Gastroesophageal sphincter (tissue), 3 donors: Measurements from ENCODE around the gene TARM1.

Experiments
- CTCF ChIP-seq, 4 experiments: fragments of 200-600 bp in 2 of 4; fragments of 450-650 bp in 2 of 4; sonication (generic) in 1 of 4; IDR thresholded peaks; one replicate each; pipeline ENCODE4 v1.5.1; 2017 to 2019; ENCODE audit warnings: antibody characterized with exemption in 4 of 4, mild to moderate bottlenecking in 2 of 4, moderate library complexity in 2 of 4
- EP300 ChIP-seq: sonication (generic); formaldehyde crosslinking; IDR thresholded peaks from one replicate; pipeline ENCODE4 v1.6.1; 2017; ENCODE audit warnings: antibody characterized with exemption, mild to moderate bottlenecking
- POLR2A ChIP-seq, 2 donors: fragments of 450-650 bp; IDR thresholded peaks; one replicate each; pipeline ENCODE4 v1.6.1; 2017; ENCODE audit warnings: antibody characterized with exemption in 2 of 2, mild to moderate bottlenecking in 2 of 2, moderate library complexity in 1 of 2
- POLR2AphosphoS5 ChIP-seq: sonication (generic); formaldehyde crosslinking; IDR thresholded peaks from one replicate; pipeline ENCODE4 v1.6.1; 2017; ENCODE audit warnings: antibody characterized with exemption

GRCh38 chr19:54077334-54077733 is 3.8 kb downstream of the TARM1 start:
- TF ChIP-seq CTCF (IDR thresholded peaks at IDR 0.05) (no peak), POLR2A (IDR thresholded peaks at IDR 0.05) (no peak), POLR2AphosphoS5 (no peak), EP300 (no peak)
